NOMO-1 (cell line): ENCODE measurements around the gene RALA.
"Not testable (repeated sequence)": the region's sequence is repeated elsewhere in the genome, so short reads cannot be mapped to it uniquely, and the experiment has no call there.

ENCODE experiments used
- DNase-seq, 2 experiments: peaks; one replicate each; lab custom pipeline; 2025; ENCODE audit not compliant: unreplicated experiment in 2 of 2; lab: John Stamatoyannopoulos, UW

Gene RALA

DNA sequence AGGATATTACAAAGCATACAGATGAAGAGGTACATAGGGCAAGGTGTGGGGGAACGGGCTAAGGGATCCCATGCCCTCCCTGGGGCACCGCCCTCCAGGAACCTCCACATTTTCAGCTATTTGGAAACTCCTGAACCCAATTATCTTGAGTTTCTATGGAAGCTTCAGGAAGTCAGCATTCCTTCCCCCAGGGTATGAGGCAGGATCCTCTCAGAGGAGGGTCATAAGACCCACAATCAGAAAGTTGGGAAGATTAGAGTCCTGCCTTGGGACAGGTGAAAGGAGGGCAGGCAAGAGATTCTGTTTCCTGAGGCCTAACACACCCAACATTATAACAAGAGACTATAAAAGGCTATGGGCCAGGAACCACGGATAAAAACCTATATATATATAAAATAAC lies 98.0 kb downstream of the RALA start:
- DNase-seq: no peak

DNA sequence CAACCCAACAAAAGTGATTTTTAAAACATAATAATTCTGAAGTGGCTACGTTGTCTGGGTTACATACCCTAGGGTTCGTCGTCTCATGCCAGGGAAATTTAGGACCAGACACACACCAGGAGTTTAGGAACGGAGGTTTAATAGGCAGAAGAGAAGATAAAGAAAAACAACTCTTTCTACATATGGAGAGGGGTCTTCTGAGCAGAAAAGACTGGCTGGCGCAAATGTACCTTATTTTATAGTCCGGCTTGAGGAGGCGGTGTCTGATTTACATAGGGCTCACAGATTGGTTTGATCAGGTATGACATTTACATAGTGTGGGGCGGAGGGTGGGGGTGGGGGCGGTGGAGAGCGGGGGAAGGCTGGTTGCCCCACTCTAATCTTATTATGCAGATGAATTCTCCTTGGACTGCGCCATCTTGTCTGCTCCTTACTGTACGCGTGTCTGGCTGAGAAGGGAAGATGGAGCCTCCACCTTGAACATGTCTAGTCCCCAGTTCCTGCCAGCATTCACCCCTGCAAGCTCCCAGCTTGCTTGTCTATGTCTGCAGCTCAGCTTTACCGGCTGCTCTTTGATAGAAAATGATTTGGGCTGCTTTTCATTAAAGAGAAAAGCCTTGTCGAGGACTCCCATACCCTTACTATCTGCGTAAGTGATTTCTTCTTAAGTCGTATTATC lies 98.7 kb downstream of the RALA start:
- no peak for DNase-seq

DNA sequence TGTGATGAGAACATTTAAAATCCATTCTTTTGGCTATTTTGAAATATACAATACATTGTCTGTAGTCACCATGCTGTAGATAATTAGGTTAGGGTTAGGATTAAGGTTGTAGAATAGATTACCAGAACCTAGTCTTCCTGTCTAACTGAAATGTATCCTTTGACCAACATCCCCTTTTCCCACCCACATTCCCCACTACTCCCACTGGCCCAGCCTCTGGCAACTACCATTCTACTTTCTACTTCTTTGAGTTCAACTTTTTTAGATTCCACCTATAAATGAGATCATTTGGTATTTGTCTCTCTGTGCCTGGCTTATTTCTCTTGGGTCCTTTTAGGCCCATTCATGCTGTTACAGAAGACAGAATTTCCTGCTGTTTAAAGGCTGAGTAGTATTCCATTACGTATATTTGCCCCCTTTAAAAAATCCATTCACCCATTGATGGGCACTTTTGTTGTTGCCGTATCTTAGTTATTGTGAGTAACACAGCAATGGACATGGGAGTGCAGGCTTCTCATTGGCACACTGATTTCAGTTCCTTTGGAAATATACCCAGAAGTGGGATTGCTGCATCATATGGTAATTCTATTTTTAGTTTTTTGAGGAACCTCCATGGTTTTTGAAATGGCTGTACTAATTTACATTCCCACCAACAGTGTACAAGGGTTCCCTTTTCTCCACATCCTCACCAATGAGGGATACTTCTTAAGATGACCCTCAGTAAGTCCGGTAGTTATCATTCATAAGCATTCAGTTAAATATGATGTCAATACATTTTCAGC lies 104.0 kb downstream of the RALA start:
- DNase-seq: no peak

DNA sequence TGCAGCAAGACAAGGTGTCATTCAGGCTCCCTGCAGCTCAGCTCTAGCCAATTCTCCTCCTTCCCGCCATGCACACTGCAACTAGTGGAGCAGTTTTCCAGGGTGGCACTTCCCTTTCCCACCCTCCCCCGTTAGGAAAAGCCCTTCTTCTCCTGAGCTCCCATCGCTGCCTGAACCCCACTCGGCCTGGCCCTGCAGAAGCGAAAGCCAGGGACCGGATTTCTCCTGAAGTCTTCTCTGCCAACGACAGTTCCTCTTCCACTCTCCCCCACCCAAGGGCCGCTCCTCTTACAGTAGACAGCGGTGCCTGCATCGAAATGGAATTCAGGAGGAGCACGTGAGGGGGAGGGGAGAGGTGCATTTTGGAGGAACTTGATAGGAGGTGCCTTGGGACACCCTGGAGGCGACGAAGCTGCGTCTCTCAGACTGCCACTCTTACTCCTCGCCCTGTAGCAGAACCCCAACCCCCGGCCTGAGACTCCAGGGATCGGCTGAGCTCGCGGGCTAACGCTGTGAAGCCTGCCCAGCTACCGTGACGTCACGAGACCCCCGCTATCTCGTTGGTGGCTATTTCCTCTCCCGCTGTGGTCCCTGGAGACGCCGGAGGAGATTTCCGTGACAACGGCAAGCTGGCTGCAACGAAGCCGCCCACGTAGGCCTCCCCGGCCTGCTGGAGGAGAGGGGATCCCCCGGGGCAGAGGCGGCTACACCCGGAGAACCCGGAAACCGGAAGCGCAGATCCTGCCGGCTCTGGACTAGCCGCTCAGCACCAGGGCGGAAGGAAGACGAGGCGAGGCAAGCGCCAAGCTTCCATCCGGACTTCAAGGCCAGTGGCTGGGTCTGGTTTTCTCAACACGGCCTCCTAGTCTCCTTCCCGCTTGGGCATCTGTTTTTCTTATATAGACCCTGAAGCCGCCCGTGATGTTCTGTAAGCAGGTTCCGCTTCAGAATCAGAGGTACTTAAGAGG lies 109.7 kb downstream of the RALA start:
- DNase-seq: peak; percentile 88 to 97

DNA sequence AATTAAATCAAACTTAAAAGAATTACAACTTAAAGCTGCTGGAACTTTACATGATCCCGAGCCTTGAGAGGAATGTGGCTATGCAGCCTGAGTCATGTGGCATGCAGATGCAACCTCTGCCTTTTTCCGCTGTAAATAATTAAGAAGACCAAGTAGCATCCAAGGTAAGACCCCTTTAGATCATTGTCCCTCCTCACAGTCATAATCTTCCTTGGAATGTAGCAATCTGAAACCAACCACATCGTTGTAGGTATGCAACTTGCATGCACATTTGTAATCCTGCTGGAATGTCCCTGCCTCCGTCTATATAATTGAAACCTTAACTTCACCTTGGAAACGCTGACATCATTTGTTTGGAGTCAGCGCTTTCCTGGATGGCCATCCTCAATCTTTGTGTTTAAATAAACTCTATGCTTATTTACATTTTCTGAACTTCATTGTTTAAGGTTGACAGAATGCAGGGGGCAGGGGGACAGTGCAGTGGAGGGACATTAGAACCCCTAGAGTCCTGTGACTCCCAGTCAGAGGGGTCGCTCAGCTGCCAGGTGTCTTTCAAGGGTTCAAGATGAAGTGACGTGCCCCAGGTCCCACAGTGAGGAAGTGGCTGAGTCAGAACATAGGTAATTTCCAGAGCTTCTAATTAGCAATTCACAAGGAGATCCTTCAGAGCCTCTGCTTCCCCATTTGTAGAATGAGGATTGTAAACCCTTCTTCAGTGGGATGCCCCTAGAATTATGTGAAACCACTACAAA lies 110.7 kb downstream of the RALA start:
- DNase-seq: peak in 1 of 2 experiments; percentile 47

DNA sequence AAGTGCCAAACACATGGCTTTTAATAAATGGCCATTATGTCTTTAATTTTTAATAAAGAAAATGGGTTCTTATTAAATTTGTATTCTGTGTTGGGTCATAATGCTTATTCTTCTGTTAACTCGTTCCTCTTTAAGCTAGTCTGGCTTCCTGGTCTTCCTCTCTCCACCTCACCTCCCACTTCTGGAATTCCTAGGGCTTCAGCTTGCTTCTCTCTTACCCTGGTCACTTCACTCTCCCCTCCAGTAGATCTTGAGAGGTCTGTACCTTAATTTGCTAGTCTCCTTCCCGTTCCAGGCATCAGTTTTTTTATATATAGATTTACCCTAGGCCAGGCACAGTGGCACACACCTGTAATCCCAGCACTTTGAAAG lies 111.2 kb downstream of the RALA start:
- peak in 1 of 2 experiments; percentile 47 for DNase-seq

DNA sequence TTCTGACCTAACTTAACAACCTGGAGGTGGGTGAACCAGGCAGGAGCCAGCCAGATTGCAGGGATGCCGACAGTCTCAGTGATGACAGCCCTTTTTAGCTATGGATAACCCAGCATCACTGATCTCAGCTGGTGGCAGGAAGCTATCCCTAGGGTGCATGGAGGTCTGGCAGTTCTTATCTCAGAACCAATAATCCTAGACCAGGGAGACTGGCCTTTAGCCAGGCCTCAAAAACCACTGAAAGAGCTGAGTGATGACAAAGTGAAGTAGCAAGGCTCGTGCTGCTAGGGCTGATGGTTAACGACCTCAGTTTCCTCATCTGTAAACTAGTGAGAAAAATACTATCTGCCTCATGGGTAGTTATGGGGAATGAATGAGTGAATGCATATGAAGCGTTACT lies 112.5 kb downstream of the RALA start:
- no peak for DNase-seq

DNA sequence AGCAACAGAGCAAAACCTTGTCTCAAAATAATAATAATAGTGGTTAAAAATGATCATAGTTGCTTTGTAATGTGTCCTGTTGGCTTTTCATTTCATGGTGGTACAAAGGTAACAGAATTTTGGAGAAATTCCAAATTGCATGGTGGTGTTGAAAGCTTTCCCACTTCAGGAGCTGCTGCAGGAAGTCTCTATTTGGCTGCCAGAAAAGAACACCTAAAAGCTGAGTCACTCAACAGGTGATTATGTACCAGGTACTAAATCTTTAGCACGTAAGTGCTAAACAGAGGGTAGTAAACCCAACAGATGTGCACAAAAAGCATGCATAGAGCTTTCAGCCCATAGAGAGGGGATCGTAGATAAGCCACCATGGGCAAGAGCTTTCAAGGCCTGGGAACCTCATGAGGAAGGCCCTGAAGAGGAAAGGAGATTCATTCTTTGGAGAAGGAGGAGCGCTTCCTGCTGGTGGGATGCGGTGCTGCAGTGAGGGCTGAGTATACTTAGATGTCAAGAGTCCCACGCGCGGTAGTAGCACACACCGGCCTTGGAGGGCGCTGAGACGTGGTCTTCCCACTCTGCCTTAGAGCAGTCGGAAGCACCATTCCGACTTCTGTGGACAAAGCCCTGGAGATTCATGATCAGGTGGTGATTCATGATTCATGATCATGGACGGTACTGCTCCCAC lies 118.7 kb downstream of the RALA start:
- peak; percentile 20 to 34 for DNase-seq

DNA sequence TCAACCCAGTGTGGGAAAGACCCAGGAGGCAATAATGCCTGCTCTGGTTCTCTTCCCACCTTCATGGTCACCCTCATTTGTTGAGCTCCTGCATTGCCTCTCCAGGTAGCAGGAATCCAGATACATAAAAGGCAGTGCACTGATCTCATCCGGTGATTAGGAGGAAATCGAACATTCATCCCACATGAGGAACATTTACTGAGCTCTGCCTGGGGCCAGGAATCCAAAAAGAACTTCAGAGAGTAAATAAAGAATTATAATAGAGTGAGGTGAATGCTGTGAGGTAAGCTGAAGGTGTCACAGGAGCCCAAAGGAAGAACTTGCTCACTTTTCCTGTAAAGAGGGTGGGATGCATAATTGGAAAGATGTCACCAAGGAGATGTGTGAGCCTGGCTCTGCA lies 121.2 kb downstream of the RALA start:
- DNase-seq: no peak

DNA sequence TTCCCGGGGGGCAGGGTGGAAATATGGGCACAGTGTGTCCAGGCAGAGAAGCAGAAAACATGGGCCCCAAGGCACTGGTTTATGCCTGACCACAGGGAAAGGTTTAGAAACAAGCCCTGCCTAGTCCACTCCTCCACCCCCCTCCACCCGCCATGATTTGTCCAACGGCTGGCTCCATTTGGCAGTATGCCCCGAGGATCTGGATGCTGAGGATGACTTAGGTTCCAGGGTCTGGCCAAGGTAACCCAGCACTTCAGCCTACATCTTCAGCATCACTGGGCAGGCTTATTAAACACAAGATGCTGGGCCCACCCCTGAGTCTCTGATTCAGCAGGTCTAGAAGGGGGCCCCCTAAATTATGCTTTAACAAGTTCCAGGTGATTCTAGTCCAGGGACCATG lies 121.9 kb downstream of the RALA start:
- no peak for DNase-seq

DNA sequence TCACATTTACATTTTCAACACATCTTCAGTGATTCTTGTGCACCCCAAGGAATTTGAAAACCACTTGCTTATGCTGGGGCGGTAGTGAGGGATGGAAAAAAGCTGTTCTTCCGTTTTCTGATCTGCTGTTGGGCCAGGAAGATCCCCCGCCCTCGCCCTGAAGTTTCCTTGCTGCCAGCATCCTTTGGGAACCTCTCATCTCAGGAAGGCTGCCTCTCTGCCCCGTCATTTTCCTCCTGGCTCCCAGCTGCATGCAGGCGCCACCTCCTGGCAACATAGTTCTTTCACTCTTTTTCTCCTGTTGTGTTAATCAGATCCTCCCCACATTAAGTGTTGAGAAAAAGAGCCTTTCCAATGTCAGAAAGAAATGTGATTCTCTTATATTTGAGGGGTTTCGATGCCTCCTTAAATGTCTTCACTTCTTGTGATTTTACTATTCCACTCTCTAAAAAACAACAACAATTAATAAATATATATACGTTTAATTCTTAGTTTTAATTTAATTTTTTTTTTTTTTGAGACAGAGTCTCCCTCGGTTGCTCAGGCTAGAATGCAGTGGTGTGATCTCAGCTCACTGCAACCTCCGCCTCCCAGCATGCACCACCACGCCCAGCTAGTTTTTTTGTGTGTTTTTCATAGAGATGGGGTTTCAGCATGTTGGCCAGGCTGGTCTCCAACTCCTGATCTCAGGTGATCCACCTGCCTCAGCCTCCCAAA lies 122.9 kb downstream of the RALA start:
- peak; percentile 7 to 20 for DNase-seq

DNA sequence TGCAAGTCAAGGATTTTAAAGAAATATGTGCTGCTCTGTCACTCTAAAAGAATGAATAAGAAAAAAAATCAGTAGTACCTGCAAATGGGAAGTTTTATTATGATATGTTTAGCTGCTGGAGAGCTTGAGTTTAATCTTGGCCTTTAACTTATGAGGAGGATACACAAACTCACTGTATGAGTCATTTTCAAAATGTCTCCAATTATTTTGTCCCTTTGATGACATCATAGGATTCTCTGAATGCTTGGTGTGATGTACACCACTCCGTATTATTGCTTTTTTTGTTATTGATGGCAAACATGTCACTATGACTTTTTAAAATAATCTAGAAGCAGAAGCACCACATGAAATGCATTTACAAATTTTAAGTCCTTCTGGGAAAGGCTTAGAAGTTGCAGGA lies 125.8 kb downstream of the RALA start:
- DNase-seq: no peak

DNA sequence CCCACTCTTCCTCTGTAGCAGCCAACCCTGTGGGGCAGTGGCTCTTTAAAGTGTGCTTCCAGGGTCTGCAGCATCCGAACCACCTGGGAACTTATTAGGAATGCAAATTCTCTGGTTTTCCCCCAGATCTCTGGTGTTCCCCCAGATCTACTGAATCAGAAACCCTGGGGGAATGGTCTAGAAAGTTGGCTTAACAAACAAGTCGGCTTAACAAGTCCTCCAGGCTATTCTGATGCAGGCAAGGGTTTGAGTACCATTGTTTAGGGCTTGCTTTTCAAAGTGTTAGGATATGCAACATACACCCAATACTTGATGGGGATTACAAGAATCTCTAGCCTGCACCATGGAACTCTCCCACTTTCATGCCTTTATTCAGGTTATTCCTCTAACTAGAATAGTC lies 126.3 kb downstream of the RALA start:
- no peak for DNase-seq

DNA sequence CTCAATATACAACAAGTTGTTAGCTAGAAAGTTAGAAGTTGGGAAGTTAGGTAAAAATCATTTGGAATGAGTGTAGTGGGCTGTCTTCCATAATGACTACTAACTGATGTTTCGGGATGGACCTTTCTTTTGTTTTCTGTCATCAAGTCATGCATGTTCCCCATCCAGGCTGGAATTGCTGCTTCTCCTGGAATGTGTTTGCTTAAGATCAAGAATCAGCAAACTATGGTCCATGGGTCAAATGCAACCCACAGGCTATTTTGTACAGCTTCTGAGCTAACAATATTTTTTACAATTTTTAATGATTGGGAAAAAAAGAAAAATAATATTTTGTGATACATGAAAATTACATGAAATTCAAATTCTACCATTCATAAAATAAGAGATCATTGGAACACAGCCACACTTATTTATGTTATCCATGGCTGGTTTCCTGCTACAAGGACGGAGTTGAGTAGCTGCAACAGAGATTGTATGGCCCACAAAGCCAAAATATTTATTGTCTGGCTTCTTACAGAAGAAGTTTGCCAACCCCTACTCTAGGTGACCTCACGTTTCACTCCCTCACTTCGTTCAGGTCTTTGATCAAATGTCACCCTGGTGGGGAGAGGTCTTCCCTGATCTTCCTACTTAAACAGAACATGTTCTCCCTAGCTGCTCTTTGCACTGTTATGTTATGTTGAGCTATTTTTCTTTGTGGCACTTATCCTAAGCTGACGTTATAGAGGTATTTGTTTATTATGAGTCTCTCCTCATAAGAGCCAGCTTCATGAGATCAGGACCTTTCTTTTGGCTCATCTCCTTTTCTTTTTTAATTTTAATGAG lies 127.1 kb downstream of the RALA start:
- DNase-seq: no peak

DNA sequence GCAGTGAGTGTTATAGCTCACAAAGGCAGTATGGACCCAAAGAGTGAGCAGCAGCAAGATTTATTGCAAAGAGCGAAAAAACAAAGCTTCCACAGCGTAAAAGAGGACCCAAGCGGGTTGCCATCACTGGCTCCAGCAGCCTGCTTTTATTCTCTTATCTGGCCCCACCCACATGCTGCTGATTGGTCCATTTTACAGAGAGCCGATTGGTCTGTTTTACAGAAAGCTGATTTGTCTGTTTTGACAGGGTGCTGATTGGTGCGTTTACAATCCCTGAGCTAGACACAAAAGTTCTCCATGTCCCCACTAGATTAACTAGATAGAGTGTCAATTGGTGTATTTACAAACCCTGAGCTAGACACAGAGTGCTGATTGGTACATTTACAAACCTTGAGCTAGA lies 129.9 kb downstream of the RALA start:
- DNase-seq: not testable (repeated sequence)

DNA sequence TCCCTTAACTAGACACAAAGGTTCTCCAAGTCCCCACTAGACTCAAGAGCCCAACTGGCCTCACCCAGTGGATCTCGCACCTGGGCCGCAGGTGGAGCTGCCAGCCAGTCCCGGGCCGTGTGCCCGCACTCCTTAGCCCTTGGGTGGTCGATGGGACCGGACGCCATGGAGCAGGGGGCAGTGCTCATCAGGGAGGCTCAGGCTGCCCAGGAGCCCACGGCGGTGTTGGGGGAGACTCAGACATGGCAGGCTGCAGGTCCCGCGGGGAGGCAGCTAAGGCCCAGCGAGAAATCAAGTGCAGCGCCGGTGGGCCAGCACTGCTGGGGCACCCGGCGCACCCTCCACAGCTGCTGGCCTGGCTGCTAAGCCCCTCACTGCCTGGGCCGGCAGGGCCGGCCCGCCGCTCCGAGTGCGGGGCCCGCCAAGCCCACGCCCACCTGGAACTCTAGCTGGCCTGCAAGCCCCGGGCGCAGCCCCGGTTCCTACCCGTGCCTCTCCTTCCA lies 130.5 kb downstream of the RALA start:
- no peak for DNase-seq

DNA sequence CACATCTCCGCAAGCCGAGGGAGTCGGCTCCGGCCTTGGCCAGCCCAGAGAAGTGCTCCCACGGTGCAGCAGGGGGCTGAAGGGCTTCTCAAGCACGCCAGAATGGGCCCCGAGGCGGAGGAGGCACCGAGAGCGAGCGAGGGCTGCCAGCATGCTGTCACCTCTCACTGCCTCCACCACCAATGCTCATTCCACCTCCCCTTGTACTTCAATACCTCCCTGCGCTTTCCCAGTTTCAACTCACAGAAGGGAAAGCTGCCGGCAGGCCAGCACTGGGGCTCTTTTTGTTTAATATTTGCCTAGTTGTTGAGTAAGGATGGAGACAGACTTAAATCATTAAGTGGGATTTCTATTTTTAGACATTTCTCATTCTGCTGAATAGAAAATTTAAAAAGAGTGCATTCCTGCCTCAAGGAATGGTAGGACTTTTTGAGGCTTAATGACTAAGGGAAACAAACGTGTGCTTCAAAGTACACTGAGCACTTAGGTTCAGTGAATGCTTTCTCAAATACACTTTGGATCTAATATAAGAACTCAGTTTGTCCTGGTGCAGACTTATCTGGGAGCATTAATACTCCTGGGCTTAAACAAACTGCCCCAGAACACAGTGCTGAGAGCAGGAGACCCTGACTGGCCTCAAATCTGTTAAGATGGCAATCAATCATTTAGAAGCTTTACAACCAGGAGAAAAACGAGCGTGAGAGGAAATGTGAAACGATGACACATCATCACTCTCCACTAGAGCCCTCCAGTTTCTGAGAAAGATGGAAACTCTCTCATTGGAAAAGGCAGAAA lies 131.2 kb downstream of the RALA start:
- no peak for DNase-seq

DNA sequence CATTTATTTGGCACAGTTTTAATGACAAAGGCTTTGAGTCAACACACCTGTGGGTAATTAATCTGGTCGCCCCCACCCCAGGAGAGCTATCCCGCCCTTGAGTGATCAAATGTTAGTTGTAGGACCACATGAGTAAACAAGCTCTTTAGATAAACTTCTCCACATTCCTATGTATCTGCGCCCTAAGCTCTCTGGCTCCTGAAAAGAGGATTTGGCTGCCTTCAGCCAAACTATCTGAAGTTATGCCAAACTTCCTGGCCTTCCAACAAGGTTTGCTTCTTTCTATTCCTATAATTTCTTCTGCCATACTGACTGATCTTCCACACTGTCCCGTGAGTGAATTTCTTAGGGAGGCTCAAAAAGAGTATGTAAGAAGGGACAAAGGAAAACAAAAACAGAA lies 134.2 kb downstream of the RALA start:
- DNase-seq: no peak
